IPS-NIHi11 (cell line): Measurements from ENCODE around the gene RASGRP3.
"Not testable (repeated sequence)": the region's sequence is repeated elsewhere in the genome, so short reads cannot be mapped to it uniquely, and the experiment has no call there.

Experiments
- DNase-seq: peaks from one replicate; pipeline ENCODE4 v3.0.0; 2012; ENCODE audit warnings: mixed read lengths, low spot score

RASGRP3 gene

GRCh38 chr2:33457556-33458247, 18.7 kb upstream of the RASGRP3 start:
- DNase-seq, result no peak

- no peak for DNase-seq
These were observed 18.1 kb upstream of the RASGRP3 start for GRCh38 chr2:33458248-33458819.

- no peak for DNase-seq
These were observed 16.7 kb upstream of the RASGRP3 start for GRCh38 chr2:33459745-33460144.

GRCh38 chr2:33462512-33462911, 13.9 kb upstream of the RASGRP3 start:
- not testable (repeated sequence) for DNase-seq

GRCh38 chr2:33467413-33467812, 9.0 kb upstream of the RASGRP3 start:
- DNase-seq, result no peak

- no peak for DNase-seq
These were observed 7.2 kb upstream of the RASGRP3 start for GRCh38 chr2:33469238-33469637.

GRCh38 chr2:33475224-33476130, 972 bp upstream of the RASGRP3 start:
- peak; percentile 74 for DNase-seq

- no peak for DNase-seq
These were observed 343 bp downstream of the RASGRP3 start for GRCh38 chr2:33476793-33477190.

GRCh38 chr2:33477473-33478468, 1.3 kb downstream of the RASGRP3 start:
- no peak for DNase-seq

GRCh38 chr2:33478968-33479731, 2.7 kb downstream of the RASGRP3 start:
- DNase-seq, result no peak

- no peak for DNase-seq
These were observed 6.1 kb downstream of the RASGRP3 start for GRCh38 chr2:33482518-33482917.

GRCh38 chr2:33484042-33484621, 7.7 kb downstream of the RASGRP3 start:
- DNase-seq, result no peak

- DNase-seq, result no peak
These were observed 8.6 kb downstream of the RASGRP3 start for GRCh38 chr2:33485051-33485450.

GRCh38 chr2:33486544-33486943, 10.1 kb downstream of the RASGRP3 start:
- DNase-seq, result no peak

GRCh38 chr2:33488178-33488690, 11.8 kb downstream of the RASGRP3 start:
- no peak for DNase-seq

GRCh38 chr2:33488715-33489540, 12.5 kb downstream of the RASGRP3 start:
- DNase-seq, result no peak

GRCh38 chr2:33489835-33490431, 13.5 kb downstream of the RASGRP3 start:
- no peak for DNase-seq

GRCh38 chr2:33491441-33492084, 15.1 kb downstream of the RASGRP3 start:
- DNase-seq, result peak; percentile 67
